GM21360 (cell line): Measurements from ENCODE around the gene FAM83F.
A peak's percentile ranks its signal among the peaks of the same experiment; 100 is the strongest.
"Not testable (repeated sequence)": the region's sequence is repeated elsewhere in the genome, so short reads cannot be mapped to it uniquely, and the experiment has no call there.

Experiments used
- ATAC-seq: cut with Tn5 transposase; IDR thresholded peaks from one replicate; pipeline ENCODE4 v1.9.1; 2021; ENCODE audit warnings: mild to moderate bottlenecking, moderate library complexity; ENCODE audit not compliant: unreplicated experiment

Gene FAM83F

GRCh38 chr22:39994566-39995392, at the start of gene FAM83F:
TSS of gene FAM83F (plus strand) at chr22:39994954. CDS start at chr22:39995043, 89 bp downstream.
- ATAC-seq: no peak

- no peak for ATAC-seq
Measured at GRCh38 chr22:39946126-39946502, 48.6 kb upstream of the FAM83F start.

GRCh38 chr22:39946503-39947219, 48.1 kb upstream of the FAM83F start:
- ATAC-seq: no peak

- no peak for ATAC-seq
Measured at GRCh38 chr22:39947220-39948216, 47.2 kb upstream of the FAM83F start.

GRCh38 chr22:39949964-39950737, 44.6 kb upstream of the FAM83F start:
- ATAC-seq: no peak

GRCh38 chr22:39951603-39952293, 43.0 kb upstream of the FAM83F start:
- not testable (repeated sequence) for ATAC-seq

- no peak for ATAC-seq
Measured at GRCh38 chr22:39952347-39952746, 42.4 kb upstream of the FAM83F start.

- no peak for ATAC-seq
Measured at GRCh38 chr22:39953101-39953500, 41.7 kb upstream of the FAM83F start.

- no peak for ATAC-seq
Measured at GRCh38 chr22:39954584-39955055, 40.1 kb upstream of the FAM83F start.

- no peak for ATAC-seq
Measured at GRCh38 chr22:39955675-39956074, 39.1 kb upstream of the FAM83F start.

GRCh38 chr22:39956932-39957664, 37.7 kb upstream of the FAM83F start:
- ATAC-seq: no peak

- no peak for ATAC-seq
Measured at GRCh38 chr22:39958009-39958711, 36.6 kb upstream of the FAM83F start.

- ATAC-seq: no peak
Measured at GRCh38 chr22:39958949-39959639, 35.7 kb upstream of the FAM83F start.

GRCh38 chr22:39959640-39960447, 34.9 kb upstream of the FAM83F start, which contains the start of gene TMA7B:
TSS of gene TMA7B (plus strand) at chr22:39960397. CDS start at chr22:39964375, 3,978 bp downstream.
- no peak for ATAC-seq

GRCh38 chr22:39960791-39961746, 33.7 kb upstream of the FAM83F start:
- peak; percentile 56 for ATAC-seq
